Measurements from ENCODE around the gene MDC1. TPM values are rescaled to one million over a fixed set of nuclear protein-coding genes. Genes with fewer than 3 reads are reported as not detected.

MDC1 gene
- total and polyA plus RNA-seq, 2 of the 13 experiments (the other 11 are each of a cell fraction or from before 2014, with no cell fraction given), result 8.4 to 14.0 TPM

- TF ChIP-seq, protein P1, sequence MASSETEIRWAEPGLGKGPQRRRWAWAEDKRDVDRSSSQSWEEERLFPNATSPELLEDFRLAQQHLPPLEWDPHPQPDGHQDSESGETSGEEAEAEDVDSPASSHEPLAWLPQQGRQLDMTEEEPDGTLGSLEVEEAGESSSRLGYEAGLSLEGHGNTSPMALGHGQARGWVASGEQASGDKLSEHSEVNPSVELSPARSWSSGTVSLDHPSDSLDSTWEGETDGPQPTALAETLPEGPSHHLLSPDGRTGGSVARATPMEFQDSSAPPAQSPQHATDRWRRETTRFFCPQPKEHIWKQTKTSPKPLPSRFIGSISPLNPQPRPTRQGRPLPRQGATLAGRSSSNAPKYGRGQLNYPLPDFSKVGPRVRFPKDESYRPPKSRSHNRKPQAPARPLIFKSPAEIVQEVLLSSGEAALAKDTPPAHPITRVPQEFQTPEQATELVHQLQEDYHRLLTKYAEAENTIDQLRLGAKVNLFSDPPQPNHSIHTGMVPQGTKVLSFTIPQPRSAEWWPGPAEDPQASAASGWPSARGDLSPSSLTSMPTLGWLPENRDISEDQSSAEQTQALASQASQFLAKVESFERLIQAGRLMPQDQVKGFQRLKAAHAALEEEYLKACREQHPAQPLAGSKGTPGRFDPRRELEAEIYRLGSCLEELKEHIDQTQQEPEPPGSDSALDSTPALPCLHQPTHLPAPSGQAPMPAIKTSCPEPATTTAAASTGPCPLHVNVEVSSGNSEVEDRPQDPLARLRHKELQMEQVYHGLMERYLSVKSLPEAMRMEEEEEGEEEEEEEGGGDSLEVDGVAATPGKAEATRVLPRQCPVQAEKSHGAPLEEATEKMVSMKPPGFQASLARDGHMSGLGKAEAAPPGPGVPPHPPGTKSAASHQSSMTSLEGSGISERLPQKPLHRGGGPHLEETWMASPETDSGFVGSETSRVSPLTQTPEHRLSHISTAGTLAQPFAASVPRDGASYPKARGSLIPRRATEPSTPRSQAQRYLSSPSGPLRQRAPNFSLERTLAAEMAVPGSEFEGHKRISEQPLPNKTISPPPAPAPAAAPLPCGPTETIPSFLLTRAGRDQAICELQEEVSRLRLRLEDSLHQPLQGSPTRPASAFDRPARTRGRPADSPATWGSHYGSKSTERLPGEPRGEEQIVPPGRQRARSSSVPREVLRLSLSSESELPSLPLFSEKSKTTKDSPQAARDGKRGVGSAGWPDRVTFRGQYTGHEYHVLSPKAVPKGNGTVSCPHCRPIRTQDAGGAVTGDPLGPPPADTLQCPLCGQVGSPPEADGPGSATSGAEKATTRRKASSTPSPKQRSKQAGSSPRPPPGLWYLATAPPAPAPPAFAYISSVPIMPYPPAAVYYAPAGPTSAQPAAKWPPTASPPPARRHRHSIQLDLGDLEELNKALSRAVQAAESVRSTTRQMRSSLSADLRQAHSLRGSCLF (CRISPR knock-in tag; IDR thresholded peaks at IDR 0.05; ENCODE audit: borderline replicate concordance), result 0 out of 2 replicates have a peak, but pooled peaks have one; percentile 55
- TF ChIP-seq RELA (CRISPR knock-in tag; IDR thresholded peaks at IDR 0.05) (no peak), ZNF138 (CRISPR knock-in tag; IDR thresholded peaks at IDR 0.05; ENCODE audit: low read depth) (peak; percentile 52; the same call in 1 of the 2 replicates), CCDC6 (CRISPR knock-in tag; IDR thresholded peaks at IDR 0.05) (peak; percentile 84; the same call in 1 of the 2 replicates), ZNF569 (CRISPR knock-in tag; IDR thresholded peaks at IDR 0.05; ENCODE audit: borderline replicate concordance) (no peak), MED1 (CRISPR knock-in tag; IDR thresholded peaks at IDR 0.05) (peak; percentile 68), KDM4B (CRISPR knock-in tag; IDR thresholded peaks at IDR 0.05) (peak; percentile 43; the same call in 1 of the 2 replicates), ZNF282 (IDR thresholded peaks at IDR 0.05; ENCODE audit: partially characterized antibody) (no peak), PRDM10 (CRISPR knock-in tag; IDR thresholded peaks at IDR 0.05; ENCODE audit: low read depth) (0 out of 2 replicates have a peak, but pooled peaks have one; percentile 60), EHMT2 (IDR thresholded peaks at IDR 0.05; ENCODE audit: borderline replicate concordance, low read depth, low read length) (no peak), SALL1 (CRISPR knock-in tag; IDR thresholded peaks at IDR 0.05) (peak; percentile 86)
- TF ChIP-seq, protein P2, sequence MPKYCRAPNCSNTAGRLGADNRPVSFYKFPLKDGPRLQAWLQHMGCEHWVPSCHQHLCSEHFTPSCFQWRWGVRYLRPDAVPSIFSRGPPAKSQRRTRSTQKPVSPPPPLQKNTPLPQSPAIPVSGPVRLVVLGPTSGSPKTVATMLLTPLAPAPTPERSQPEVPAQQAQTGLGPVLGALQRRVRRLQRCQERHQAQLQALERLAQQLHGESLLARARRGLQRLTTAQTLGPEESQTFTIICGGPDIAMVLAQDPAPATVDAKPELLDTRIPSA (CRISPR knock-in tag; IDR thresholded peaks at IDR 0.05; ENCODE audit: borderline replicate concordance), result no peak
Measured at GRCh38 chr6:30721198-30722024, 4.3 kb upstream of the MDC1 start (continued).

All from HepG2 (cell line).